PC-9 (cell line): ENCODE data around the gene TRIM69. TPM values are rescaled to one million over a fixed set of nuclear protein-coding genes. Genes with fewer than 3 reads are reported as not detected.

ENCODE experiments used
- BruUV-seq: library from RNA; stranded (reverse); fragments of 400-500 nt; replicated peaks from 2 replicates; lab custom pipeline; 2021; lab: Mats Ljungman, UMichigan
- CTCF ChIA-PET: fragments of 300-600 bp; sonication (Branson Sonifier 250); formaldehyde crosslinking; loops from one replicate; lab custom pipeline; 2022; ENCODE audit warnings: antibody characterized with exemption; lab: Charles Lee
- POLR2A ChIA-PET: fragments of 300-600 bp; sonication (Branson Sonifier 250); formaldehyde crosslinking; loops from one replicate; lab custom pipeline; 2022; ENCODE audit warnings: antibody characterized with exemption; ENCODE audit not compliant: unreplicated experiment; lab: Charles Lee
- DNase-seq, 2 experiments: peaks; one replicate each; pipeline versions ENCODE4 v3.0.0 to v3.0.0-alpha.2; 2015 to 2022; ENCODE audit warnings: mixed read lengths in 1 of 2
- H2AFZ ChIP-seq: fragments of 200-600 bp; sonication (generic); 2 replicates; pipeline ENCODE4 v1.8.1; 2017; ENCODE audit warnings: antibody characterized with exemption
- H3F3A ChIP-seq: fragments of 200-600 bp; sonication (generic); 2 replicates; pipeline ENCODE4 v1.8.1; 2017; ENCODE audit warnings: antibody characterized with exemption, mild to moderate bottlenecking, low read depth; ENCODE audit not compliant: insufficient read depth
- H3K27ac ChIP-seq: fragments of 200-600 bp; sonication (generic); 2 replicates; pipeline ENCODE4 v1.6.1; 2016; ENCODE audit warnings: mixed run types
- H3K27me3 ChIP-seq: fragments of 200-600 bp; sonication (generic); 2 replicates; pipeline ENCODE4 v1.6.1; 2016; ENCODE audit warnings: low read depth, mixed run types; ENCODE audit not compliant: insufficient read depth
- H3K36me3 ChIP-seq: fragments of 200-600 bp; sonication (generic); 2 replicates; pipeline ENCODE4 v1.6.1; 2016; ENCODE audit warnings: low read depth, mixed run types
- H3K4me1 ChIP-seq: fragments of 200-600 bp; sonication (generic); replicated peaks from 2 replicates; pipeline ENCODE4 v1.6.1; 2016; ENCODE audit warnings: mixed run types; ENCODE audit not compliant: insufficient read depth
- H3K4me2 ChIP-seq: fragments of 200-600 bp; sonication (generic); 2 replicates; pipeline ENCODE4 v1.6.1; 2017; ENCODE audit warnings: mixed run types
- H3K4me3 ChIP-seq: fragments of 200-600 bp; sonication (generic); 2 replicates; pipeline ENCODE4 v1.6.1; 2016; ENCODE audit warnings: mixed run types
- H3K79me2 ChIP-seq: fragments of 200-600 bp; sonication (generic); 2 replicates; pipeline ENCODE4 v1.6.1; 2017; ENCODE audit warnings: low read depth, mixed run types
- H3K9me2 ChIP-seq: fragments of 200-600 bp; sonication (generic); 2 replicates; pipeline ENCODE4 v1.8.1; 2017; ENCODE audit warnings: mild to moderate bottlenecking; ENCODE audit not compliant: insufficient read depth
- H3K9me3 ChIP-seq: fragments of 200-600 bp; sonication (generic); 2 replicates; pipeline ENCODE4 v1.8.1; 2016; ENCODE audit warnings: low read depth; ENCODE audit not compliant: insufficient read depth
- H4K20me1 ChIP-seq: fragments of 200-600 bp; sonication (generic); 2 replicates; pipeline ENCODE4 v1.8.1; 2017; ENCODE audit not compliant: insufficient read depth
- CTCF ChIP-seq: fragments of 200-600 bp; sonication (generic); conservative IDR thresholded peaks from 2 replicates; pipeline ENCODE4 v1.6.1; 2017; ENCODE audit warnings: mixed run types, antibody characterized with exemption, mild to moderate bottlenecking, moderate library complexity
- EZH2 ChIP-seq: fragments of 200-600 bp; sonication (generic); IDR thresholded peaks from 2 replicates; pipeline ENCODE4 v1.8.0; 2017; ENCODE audit warnings: antibody characterized with exemption, low read depth
- intact Hi-C: fragments of 100-400 bp; cut with micrococcal nuclease; formaldehyde crosslinking; loops from one replicate; pipeline ENCODE4 v1.10.0; 2022; ENCODE audit not compliant: unreplicated experiment
- total RNA-seq: library from RNA; stranded (reverse); gene quantifications from 2 replicates; pipeline ENCODE4 v1.2.3, GENCODE V29; 2021

The TRIM69 gene
- total RNA-seq, 1 experiment from 2014 or later = 17.4 TPM

- TF ChIP-seq CTCF (no peak), EZH2 (no peak)
- no peak overlapping the region for H3K27ac ChIP-seq
- no peaks in the 10 kb centered on the region for H4K20me1 ChIP-seq
- H3K27me3 ChIP-seq = no peaks in the 10 kb centered on the region
- H2AFZ ChIP-seq = no peak overlapping the region
- ChIA-PET CTCF (no interaction called here), POLR2A (no interaction called here)
- no peak for DNase-seq
- H3K36me3 ChIP-seq = no peaks in the 10 kb centered on the region
- no peaks in the 10 kb centered on the region for H3K9me2 ChIP-seq
- H3K4me1 ChIP-seq = 0 out of 2 replicates have a peak, but pooled peaks cover 7% of the 10 kb centered on the region
- H3K79me2 ChIP-seq = no peaks in the 10 kb centered on the region
- no peak overlapping the region for H3K4me2 ChIP-seq
- BruUV-seq = no TSS peak
- H3F3A ChIP-seq = no peaks in the 10 kb centered on the region
- no peak overlapping the region for H3K4me3 ChIP-seq
- no peaks in the 10 kb centered on the region for H3K9me3 ChIP-seq
- intact Hi-C loops = no loop called here
Measured at GRCh38 chr15:44779761-44780160, 43.4 kb downstream of the TRIM69 start.

- Histone ChIP-seq H3K36me3 (no peaks in the 10 kb centered on the region), H4K20me1 (no peaks in the 10 kb centered on the region), H3K27ac (no peak overlapping the region), H3K9me3 (no peaks in the 10 kb centered on the region), H3K4me2 (no peak overlapping the region), H3K27me3 (no peaks in the 10 kb centered on the region), H3K4me1 (0 out of 2 replicates have a peak, but pooled peaks cover 7% of the 10 kb centered on the region), H3K79me2 (no peaks in the 10 kb centered on the region), H3K9me2 (no peaks in the 10 kb centered on the region), H3F3A (no peaks in the 10 kb centered on the region), H2AFZ (no peak overlapping the region), H3K4me3 (no peak overlapping the region)
- POLR2A ChIA-PET = no interaction called here
- no peak for DNase-seq
- intact Hi-C loops = no loop called here
- BruUV-seq = no TSS peak
- TF ChIP-seq EZH2 = no peak
- no peak for TF ChIP-seq CTCF
- CTCF ChIA-PET = no interaction called here
Measured at GRCh38 chr15:44780608-44781007, 44.3 kb downstream of the TRIM69 start.

- H3K27ac ChIP-seq = no peak overlapping the region
- H3K4me2 ChIP-seq = no peak overlapping the region
- DNase-seq = no peak
- no peaks in the 10 kb centered on the region for H4K20me1 ChIP-seq
- no peaks in the 10 kb centered on the region for H3K27me3 ChIP-seq
- no peak for TF ChIP-seq EZH2
- no peak for TF ChIP-seq CTCF
- H3K79me2 ChIP-seq = no peaks in the 10 kb centered on the region
- no peak overlapping the region for H3K4me3 ChIP-seq
- no peaks in the 10 kb centered on the region for H3K9me3 ChIP-seq
- no peaks in the 10 kb centered on the region for H3K36me3 ChIP-seq
- ChIA-PET CTCF (no interaction called here), POLR2A (no interaction called here)
- BruUV-seq = no TSS peak
- H3F3A ChIP-seq = no peaks in the 10 kb centered on the region
- H3K9me2 ChIP-seq = no peaks in the 10 kb centered on the region
- no peak overlapping the region for H2AFZ ChIP-seq
- 0 out of 2 replicates have a peak, but pooled peaks cover 7% of the 10 kb centered on the region for H3K4me1 ChIP-seq
- intact Hi-C loops = no loop called here
Measured at GRCh38 chr15:44781128-44781810, 44.9 kb downstream of the TRIM69 start.
